SU-DHL-6 (cell line): ENCODE measurements around the gene CPNE2.

ENCODE experiments used
- CTCF ChIP-seq: fragments of 200-600 bp; sonication (generic); IDR thresholded peaks from one replicate; pipeline ENCODE4 v1.5.1; 2017; ENCODE audit warnings: antibody characterized with exemption, mild to moderate bottlenecking, low read length, moderate library complexity; ENCODE audit not compliant: insufficient read depth, poor library complexity, severe bottlenecking
- EZH2phosphoT487 ChIP-seq: fragments of 200-600 bp; sonication (generic), shearing (Covaris generic); conservative IDR thresholded peaks from 2 replicates; pipeline ENCODE4 v1.6.1; 2018; ENCODE audit warnings: mild to moderate bottlenecking, antibody characterized with exemption, low read length, moderate library complexity, mixed read lengths

GRCh38 chr16:57096793-57097192 lies 4.4 kb downstream of the CPNE2 start:
- TF ChIP-seq CTCF (no peak), EZH2phosphoT487 (no peak)
